GM21526 (cell line): ENCODE results near the gene GPC6.

ENCODE experiments used
- ATAC-seq: cut with Tn5 transposase; IDR thresholded peaks from one replicate; pipeline ENCODE4 v1.9.1; 2021; ENCODE audit warnings: moderate library complexity; ENCODE audit not compliant: unreplicated experiment, low FRiP score

GPC6 gene

DNA sequence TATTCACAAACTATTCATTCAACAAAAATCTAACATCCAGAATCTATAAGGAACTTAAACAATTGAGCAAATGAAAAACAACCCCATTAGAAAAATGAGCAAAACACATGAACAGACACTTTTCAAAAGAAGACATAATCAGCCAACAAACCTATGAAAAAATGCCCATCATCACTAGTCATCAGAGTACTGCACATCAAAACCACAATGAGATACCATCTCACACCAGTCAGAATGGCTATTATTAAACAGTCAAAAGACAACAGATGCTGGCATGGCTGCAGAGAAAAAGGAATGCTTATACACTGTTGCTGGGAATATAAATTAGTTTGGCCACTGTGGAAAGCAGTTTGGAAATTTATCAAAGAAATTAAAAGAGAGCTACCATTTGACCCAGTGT, 487.6 kb downstream of the GPC6 start:
- no peak for ATAC-seq

DNA sequence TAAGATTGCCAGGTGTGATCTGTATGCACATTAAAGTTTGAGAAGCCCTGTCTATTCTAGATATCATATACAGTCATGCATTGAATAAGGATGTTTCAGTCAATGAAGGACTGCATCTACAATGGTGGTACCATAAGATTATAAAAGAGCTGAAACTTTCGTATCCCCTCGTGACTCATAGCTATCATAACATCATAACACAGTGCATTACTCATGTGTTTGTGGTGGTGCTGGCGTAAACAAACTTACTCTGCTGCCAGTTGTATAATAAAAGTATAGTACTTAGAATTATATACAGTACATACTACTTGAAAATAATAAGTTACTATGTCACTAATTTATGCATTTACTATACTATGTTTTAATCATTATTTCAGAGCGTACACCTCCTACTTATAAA, 489.3 kb downstream of the GPC6 start:
- ATAC-seq: no peak

DNA sequence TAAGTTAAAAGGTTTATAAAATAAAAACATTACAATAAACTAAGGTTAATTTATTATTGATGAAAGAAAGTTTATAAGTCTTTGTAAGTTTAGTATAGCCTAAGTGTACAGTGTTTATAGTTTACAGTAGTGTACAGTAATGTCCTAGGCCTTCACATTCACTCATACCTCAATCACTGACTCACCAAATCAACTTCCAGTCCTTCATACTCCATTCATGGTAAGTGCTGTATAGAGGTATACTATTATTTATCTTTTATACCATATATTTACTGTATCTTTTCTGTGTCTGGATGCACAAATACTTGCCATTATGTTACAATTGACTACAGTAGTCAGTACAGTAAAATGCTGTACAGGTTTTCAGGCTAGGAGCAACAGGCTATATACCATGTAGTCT, 490.0 kb downstream of the GPC6 start:
- no peak for ATAC-seq

DNA sequence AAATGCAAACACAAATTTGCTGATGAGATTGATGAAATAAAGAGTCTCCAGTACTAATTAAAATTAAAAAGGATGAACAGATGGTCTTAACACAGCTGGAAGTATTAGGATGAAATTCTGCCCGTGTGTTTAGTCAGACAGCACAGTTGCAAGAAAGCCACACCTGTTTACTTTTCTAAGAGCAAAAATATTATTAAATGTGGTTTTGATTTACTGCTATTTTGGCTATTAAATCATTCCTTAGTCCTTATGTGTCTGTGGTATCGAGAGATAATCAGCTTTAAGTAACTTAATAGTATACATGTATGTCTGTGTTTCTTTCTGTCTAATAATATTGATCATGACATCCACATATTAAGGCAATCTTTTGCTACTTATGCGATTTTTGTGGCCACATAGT, 494.9 kb downstream of the GPC6 start:
- ATAC-seq: no peak

DNA sequence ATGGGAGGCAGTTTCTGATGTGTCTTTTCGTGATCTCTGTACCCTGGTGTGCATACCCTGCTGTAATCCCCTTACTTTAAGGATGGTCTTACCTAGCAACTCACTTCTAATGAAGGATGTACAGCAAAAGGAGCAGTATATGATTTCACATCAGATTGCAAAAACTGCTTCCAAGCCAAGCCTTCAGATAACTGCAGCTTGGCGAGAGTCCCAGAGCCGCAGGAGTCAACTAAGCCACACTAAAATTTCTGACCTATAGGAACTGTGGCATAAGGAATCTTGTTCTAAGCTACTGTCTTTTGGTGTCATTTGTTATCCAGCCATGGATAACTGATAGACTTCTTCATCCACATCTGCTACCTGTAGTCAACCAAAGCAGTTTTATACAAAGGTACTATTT, 496.7 kb downstream of the GPC6 start:
- ATAC-seq: no peak

DNA sequence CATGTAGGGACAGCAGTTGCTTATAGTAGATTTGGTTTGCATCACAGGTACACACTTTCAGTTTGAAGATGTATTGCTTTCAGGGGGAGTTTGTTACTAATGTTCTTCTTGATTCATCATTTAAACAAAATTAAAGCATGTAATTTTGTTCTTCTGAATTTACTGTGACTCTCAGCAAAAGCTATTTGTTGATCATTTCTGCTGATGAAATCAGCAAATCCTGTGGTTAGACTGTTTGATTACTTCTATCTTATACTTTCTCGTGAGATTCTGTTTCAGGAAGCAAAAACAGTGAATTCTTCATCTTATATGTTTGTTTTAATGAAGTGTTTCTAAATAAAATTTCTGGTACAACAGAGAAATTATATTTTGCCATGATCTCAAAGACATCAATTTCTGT, 497.6 kb downstream of the GPC6 start:
- no peak for ATAC-seq

DNA sequence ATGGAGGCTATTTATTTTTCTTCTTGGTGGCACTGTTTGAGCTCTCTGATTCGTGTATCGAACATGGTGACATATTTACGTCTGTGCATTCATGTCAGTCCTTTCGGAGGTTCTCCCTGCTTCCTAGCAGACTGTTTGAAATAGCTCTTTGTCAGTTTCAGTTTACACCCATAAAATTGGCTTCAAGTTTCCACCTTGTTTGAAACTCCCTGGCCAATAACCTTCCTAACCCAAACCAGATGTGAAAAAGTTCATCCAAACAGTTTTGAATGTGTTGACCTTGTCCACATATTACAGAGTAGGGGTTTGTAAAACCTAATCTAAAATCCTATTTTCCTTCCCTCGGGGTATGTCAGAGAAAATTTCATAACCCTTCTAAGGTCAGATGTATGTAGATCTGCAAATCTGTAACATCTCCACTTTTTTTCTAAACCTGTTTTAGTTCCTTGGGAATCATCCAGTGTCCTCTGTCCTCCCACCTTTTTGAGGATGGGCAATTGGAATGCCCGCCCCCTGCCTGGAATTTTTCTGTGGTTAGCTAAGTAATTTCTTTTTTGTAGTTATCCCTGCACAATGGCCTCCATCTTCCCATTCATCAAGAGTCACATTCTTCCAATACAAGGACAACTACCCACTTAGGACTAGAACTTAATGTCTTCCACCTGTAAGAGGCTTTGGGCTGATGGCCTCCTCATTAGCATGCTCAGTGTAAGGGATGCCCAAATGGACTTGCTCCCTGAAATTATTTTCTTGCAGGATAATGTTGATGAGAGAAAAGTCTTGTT, 499.8 kb downstream of the GPC6 start:
- ATAC-seq: no peak

DNA sequence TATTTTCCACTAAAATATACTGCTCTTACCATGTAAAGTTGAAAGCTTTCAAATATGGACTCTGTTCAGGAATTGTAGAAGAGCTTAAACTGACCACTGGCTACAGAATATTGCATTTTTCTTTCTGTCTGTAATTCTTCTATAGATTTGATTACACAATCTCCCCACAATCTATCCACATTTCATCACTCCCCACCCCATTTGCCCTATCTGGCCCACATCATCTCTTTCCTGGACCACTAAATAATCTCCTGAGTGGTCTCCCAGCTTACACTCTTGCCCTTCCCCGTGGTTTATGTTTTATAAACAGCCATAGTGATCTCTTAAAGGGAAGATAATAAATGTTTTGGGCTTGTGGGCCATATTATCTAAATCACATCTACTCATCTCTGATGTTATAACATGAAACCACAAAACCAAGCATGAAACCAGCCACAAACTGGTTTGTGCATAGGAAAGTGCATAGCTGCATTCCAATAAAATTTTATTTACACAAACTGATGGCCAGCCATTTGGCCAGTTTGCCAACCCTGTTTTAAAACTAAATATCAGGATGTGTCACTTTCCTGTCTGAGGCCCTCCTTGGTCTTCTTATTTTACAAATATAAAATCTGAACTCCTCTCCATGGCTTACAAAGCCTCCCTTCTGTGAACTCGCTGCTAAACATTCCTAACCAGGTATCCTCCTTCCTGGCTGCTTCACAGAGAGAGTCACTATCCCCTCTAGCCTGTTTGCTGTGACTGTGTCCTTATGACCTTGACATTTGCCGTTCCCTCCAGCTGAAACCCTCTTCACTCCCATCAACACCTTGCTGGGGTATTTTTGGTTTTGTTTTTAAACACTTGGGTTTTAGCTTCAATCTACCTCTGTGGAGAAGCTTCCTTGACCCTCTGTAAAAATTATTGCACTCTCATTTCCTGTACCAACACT, 500.9 kb downstream of the GPC6 start:
- no peak for ATAC-seq

DNA sequence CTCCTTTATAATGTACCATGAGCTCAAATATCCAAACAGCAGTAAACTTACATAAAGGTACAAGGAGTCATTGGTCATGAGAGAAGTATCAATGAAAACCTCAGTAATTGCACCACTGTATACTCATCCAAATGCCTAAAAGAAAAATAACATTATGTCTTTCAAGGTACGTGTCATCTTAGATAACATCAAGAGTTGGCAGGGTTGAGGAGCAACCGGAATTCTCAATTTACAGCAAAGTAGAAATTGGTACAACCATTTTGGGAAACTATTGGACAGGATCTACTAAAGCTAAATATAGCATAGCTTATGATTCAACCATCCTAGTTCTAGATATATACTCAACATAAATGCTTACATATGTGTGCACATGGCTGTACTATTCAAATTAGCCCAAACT, 502.8 kb downstream of the GPC6 start:
- no peak for ATAC-seq

DNA sequence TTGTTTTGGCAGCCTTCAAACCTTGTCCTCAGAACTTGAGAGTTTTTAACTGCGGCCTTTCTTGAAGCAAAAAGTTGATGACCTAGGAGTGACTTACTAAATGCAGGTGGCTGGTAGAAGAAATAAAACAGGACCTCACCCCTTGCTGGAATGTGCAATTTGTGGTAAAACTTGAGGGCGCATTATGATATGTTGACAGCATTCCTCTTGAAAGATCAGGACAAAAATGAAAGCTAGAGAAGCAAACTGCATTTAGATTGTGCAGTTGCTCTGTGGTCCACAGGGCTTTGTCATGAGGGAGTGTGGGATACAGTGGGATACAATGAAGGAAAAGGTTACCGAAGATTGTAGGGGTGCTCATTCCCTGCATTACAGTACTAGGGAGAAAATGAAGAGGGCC, 504.2 kb downstream of the GPC6 start:
- ATAC-seq: no peak

DNA sequence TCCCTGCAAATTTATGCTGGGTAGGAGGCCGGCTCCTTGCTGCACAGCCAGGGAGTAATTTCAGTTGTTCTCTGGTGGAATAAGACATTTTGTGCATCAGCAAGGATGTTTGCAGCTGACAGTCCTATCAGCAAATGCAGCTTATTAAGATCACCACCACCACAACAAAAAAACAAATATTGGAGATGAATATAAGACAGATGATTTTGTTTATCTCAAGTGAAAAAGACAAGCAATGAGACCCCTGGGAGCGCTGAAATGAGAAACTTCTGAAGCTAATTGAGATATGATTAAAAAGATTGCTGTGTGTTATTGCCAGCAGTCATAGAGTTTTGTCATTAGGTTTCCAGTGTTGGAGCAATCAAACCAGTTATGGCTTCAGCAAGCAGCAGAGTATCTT, 505.6 kb downstream of the GPC6 start:
- ATAC-seq: no peak

DNA sequence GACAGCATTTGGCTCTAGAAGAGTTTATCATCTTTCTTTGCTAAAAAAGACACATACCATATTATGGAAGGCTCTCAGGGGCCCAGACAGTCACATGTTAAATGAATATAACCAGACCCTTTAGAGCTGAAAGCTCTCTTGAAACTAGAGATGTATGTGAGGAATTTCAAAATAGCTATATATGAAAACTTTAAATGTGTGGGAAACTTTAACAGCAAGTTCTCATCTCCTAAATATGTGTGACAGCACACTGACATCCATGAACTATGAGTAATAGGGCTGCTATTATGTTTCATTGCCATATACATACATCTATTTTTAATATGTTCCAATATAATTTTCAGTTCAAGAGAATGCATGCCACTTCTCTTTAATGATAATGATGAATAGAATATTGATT, 509.5 kb downstream of the GPC6 start:
- ATAC-seq: no peak

DNA sequence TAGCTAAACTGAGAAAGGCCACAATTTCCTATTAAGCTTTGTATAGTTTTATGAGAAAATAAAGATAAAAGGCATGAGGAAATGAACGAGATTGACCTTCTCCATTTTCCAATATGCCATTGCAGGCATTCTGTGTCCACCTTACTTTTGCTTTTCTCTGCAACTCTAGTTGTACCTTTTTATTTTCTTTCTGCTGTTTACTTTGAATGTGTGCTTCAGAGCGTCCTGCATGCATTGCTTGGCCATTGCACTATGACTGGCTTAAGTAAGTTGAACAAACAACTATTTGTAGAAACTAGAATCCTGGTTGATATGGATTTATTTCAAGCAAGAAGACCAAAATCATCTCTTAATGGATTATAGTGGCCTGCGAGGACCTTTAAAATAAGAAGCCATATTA, 510.3 kb downstream of the GPC6 start:
- no peak for ATAC-seq

DNA sequence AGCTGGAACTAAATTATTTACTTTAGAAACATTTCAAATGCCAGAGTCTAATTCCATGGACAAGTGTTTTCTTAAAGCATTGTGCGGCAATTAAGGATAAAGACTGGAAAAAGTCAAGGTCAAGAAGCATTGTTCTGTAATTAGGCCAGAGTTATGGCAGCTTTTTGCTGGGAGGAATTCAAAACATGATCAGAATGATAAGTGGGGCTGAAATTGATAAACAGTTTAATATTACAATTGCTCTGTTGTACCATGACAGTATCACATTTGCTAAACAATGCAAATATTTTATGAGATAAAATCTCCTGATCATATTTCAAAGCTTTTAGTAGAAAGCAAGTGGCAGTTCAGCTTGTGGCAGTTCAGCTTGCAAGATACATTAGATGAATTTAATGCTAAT, 513.7 kb downstream of the GPC6 start:
- no peak for ATAC-seq

DNA sequence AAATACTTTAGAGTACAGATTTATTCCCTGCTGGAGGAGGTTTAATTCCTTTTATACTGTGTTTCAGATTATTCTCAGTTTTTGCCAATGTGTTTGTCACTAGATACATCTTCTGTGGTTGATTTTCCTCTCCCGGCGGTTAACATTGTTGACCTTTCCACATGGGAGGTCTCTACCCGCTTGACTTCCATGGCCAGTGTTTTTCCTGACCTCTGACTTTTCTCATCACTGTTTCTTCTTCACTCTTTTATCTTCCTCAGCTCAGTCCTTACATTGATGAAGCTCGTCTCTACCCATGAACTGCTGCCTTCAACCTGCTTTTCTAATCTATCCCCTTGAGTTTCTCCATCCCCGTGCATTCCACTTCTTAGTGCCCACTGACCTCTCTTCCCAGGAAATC, 517.4 kb downstream of the GPC6 start:
- ATAC-seq: no peak

DNA sequence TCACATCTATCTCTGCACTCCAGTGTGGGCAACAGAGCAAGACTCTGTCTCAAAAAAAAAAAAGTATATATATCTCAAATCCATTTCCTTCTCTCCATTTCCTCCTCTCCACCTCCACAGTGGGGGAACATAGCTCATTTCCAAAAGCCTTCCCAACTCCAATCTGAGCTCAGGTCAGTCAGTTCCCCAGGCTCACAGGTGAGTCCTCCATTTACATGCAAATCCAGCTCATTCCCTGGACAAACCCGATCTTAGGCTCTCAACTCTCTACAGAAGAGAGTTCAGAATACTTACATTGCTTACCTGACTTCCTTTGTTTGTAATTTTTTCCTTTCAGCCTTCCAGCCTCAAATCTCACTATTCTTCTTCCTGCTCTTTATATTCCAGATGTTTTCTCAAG, 518.3 kb downstream of the GPC6 start:
- ATAC-seq: no peak

DNA sequence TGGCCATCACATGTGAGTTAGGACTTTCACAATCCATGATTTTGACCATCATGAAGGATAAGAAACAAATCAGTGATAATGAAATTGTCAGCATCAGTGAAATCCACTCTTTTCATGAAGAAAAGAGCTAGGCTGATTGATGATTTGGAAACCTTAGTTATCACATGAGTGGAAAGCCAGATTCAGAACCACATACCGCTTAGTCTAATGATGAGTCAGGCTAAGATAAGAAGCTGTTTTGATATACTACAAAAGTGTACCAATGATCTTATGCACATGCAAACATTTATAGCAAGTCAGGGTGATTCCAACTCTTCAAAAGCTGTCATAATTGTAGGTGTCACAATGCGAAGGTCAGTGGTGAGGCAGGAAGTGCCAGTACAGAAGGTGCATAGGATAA, 519.3 kb downstream of the GPC6 start:
- no peak for ATAC-seq

DNA sequence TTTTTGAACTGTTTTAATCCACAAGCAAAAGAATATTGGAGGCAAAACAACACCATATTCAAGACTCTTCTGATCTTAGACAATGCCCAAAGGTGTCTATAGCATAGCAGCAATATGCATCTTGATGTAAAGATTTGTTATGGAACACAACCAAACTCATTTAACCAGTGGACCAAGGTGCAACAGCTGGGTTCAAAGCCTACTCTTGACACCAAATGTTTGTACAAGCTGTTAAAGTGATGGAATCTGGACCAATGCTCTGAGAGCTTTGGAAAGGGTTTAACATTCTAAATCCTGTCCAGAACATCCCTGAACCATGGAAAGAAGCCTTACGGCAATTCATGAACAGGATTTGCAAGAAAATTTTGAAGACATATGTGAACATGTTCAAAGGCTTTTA, 520.0 kb downstream of the GPC6 start:
- ATAC-seq: no peak

DNA sequence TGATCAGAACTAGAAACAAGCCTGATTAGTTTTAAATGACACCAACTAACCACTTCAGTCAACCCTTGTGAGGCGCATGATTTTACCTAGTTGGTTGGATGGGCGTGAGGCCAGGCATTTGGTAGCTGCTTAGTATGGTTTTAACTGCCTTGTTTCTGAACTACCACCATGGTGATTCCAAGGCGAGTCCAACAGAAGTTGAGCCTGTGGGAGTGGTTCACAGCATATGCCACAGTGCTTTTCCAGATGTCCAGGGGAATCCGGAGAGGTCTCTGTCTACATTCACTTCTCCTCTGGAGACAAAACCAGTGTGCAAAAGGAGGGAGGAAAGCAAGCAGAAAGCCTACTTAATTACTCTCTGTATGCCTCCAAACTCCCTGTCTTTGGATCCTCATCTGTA, 524.1 kb downstream of the GPC6 start:
- ATAC-seq: no peak

DNA sequence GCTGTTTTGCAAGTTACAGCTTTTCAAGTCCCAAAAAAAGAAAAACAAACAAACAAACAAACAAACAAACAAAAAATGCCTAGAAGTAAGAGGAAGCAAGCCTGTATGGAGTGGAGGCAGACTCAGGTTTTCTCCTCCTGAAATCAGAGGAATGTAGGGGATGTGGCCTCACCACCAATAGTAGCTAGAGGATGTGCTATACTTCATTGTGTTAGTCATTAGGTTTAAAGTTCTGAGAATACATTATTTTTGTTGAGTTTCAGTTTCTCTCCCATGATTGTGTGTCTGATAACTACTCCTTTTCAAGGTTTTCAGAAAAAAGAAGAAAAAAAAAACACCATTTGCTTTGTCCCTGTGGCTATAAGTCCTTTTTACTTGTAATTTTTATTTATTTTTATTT, 524.5 kb downstream of the GPC6 start:
- no peak for ATAC-seq

DNA sequence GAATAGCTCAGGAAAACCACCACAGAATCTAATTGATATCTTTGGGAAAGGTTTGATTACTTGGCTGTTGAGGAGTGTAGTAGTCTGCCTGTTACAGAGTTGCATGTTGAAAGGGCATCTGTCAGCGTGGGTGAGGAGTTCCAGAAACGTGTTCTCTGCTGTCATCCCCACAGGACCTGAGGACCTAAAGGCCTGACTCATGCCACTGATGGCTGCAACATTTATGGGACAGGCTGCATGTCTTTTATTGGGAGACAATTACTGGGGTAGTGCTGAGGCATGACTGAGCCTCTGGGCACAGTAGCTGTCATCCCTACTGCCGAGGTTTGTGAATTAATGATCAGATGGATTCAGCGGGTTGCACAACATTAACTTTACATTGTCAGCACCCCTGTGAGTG, 525.9 kb downstream of the GPC6 start:
- ATAC-seq: no peak

DNA sequence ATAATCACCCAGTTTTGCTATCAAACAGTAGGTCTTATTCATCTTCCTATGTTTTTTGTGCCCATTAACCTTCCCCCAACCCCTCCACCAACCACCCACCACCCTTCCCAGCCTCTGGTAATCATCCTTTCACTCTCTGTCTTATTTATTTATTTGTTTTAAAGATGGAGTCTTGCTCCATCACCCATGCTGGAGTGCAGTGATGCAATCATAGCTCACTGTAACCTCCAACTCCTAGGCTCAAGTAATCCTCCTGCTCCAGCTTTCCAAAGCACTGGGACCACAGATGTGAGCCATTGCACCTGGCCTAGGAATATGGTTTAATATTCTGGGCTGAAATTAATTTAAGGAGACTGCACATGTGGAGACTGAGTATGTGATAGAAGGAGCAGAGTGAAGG, 527.0 kb downstream of the GPC6 start:
- ATAC-seq: no peak
